Activated naive CD8-positive, alpha-beta T cell treated with anti-CD3 and anti-CD28 coated beads, Interleukin-2, amount 50 U/mL, for 24 hours (primary cell): Measurements from ENCODE around the gene RAP1GDS1.

Experiments
- ATAC-seq: fragments of 150-1000 bp; cut with Tn5 transposase; one replicate; pipeline ENCODE4 v1.10.0; 2021
- DNase-seq: peaks from one replicate; pipeline ENCODE4 v3.0.0; 2021
- H3K27ac Mint-ChIP-seq: one replicate; pipeline ENCODE4 v1.8.0; 2021; ENCODE audit warnings: mild to moderate bottlenecking, mixed read lengths
- H3K27me3 Mint-ChIP-seq: one replicate; pipeline ENCODE4 v1.8.0; 2021; ENCODE audit warnings: mixed read lengths
- H3K36me3 Mint-ChIP-seq: one replicate; pipeline ENCODE4 v1.8.0; 2021; ENCODE audit warnings: low read depth, mixed read lengths
- H3K4me1 Mint-ChIP-seq: one replicate; pipeline ENCODE4 v1.8.0; 2021; ENCODE audit warnings: mixed read lengths
- H3K4me3 Mint-ChIP-seq: one replicate; pipeline ENCODE4 v1.8.0; 2021; ENCODE audit warnings: mild to moderate bottlenecking, moderate library complexity, mixed read lengths
- H3K9me3 Mint-ChIP-seq: one replicate; pipeline ENCODE4 v1.8.0; 2021; ENCODE audit warnings: mixed read lengths

RAP1GDS1 gene

GRCh38 chr4:98260579-98261404 lies at the start of gene RAP1GDS1:
RAP1GDS1 (plus strand) TSS chr4:98261384; CDS start chr4:98261566, 182 bp downstream.
- ATAC-seq = peak; percentile 86
- no peaks in the 10 kb centered on the region for H3K27me3 Mint-ChIP-seq
- DNase-seq = peak; percentile 95
- H3K36me3 Mint-ChIP-seq = peaks cover 4% of the 10 kb centered on the region
- no peaks in the 10 kb centered on the region for H3K9me3 Mint-ChIP-seq
- H3K4me1 Mint-ChIP-seq = peaks cover 48% of the 10 kb centered on the region
- H3K4me3 Mint-ChIP-seq = peak within 1 kb of the TSS; percentile 97
- peak within 1 kb of the TSS; percentile 95 for H3K27ac Mint-ChIP-seq

GRCh38 chr4:98222306-98222705 lies 38.9 kb upstream of the RAP1GDS1 start:
- Mint-ChIP-seq H3K27ac (no peak overlapping the region), H3K27me3 (peaks cover 2% of the 10 kb centered on the region), H3K36me3 (no peaks in the 10 kb centered on the region), H3K4me1 (no peaks in the 10 kb centered on the region), H3K4me3 (no peak overlapping the region), H3K9me3 (no peaks in the 10 kb centered on the region)
- ATAC-seq (no peak), DNase-seq (no peak)

GRCh38 chr4:98226396-98226795 lies 34.8 kb upstream of the RAP1GDS1 start:
- Mint-ChIP-seq H3K27ac (no peak overlapping the region), H3K36me3 (no peaks in the 10 kb centered on the region), H3K9me3 (no peaks in the 10 kb centered on the region), H3K4me3 (no peak overlapping the region), H3K27me3 (peaks cover 2% of the 10 kb centered on the region), H3K4me1 (no peaks in the 10 kb centered on the region)
- ATAC-seq = no peak
- no peak for DNase-seq

GRCh38 chr4:98230961-98231360 lies 30.2 kb upstream of the RAP1GDS1 start:
- Mint-ChIP-seq H3K36me3 (no peaks in the 10 kb centered on the region), H3K9me3 (no peaks in the 10 kb centered on the region), H3K27ac (no peak overlapping the region), H3K4me3 (no peak overlapping the region), H3K27me3 (peaks cover 2% of the 10 kb centered on the region), H3K4me1 (no peaks in the 10 kb centered on the region)
- DNase-seq (no peak), ATAC-seq (no peak)

- H3K27ac Mint-ChIP-seq = no peak overlapping the region
- DNase-seq (no peak), ATAC-seq (no peak)
- no peaks in the 10 kb centered on the region for H3K4me1 Mint-ChIP-seq
- no peaks in the 10 kb centered on the region for H3K27me3 Mint-ChIP-seq
- H3K36me3 Mint-ChIP-seq = no peaks in the 10 kb centered on the region
- H3K9me3 Mint-ChIP-seq = no peaks in the 10 kb centered on the region
- H3K4me3 Mint-ChIP-seq = no peak overlapping the region
These were observed 29.0 kb upstream of the RAP1GDS1 start for GRCh38 chr4:98232202-98232601.

GRCh38 chr4:98237204-98237603 lies 24.0 kb upstream of the RAP1GDS1 start:
- Mint-ChIP-seq H3K27me3 (peaks cover 5% of the 10 kb centered on the region), H3K9me3 (no peaks in the 10 kb centered on the region), H3K4me1 (no peaks in the 10 kb centered on the region), H3K36me3 (no peaks in the 10 kb centered on the region), H3K4me3 (no peak overlapping the region), H3K27ac (no peak overlapping the region)
- ATAC-seq (no peak), DNase-seq (no peak)

- no peak overlapping the region for H3K4me3 Mint-ChIP-seq
- ATAC-seq = no peak
- H3K9me3 Mint-ChIP-seq = no peaks in the 10 kb centered on the region
- no peak for DNase-seq
- H3K36me3 Mint-ChIP-seq = no peaks in the 10 kb centered on the region
- H3K27me3 Mint-ChIP-seq = peaks cover 15% of the 10 kb centered on the region
- H3K27ac Mint-ChIP-seq = no peak overlapping the region
- H3K4me1 Mint-ChIP-seq = no peaks in the 10 kb centered on the region
These were observed 19.1 kb upstream of the RAP1GDS1 start for GRCh38 chr4:98242063-98242462.

- Mint-ChIP-seq H3K4me3 (no peak overlapping the region), H3K36me3 (no peaks in the 10 kb centered on the region), H3K27me3 (peaks cover 15% of the 10 kb centered on the region), H3K4me1 (no peaks in the 10 kb centered on the region), H3K27ac (no peak overlapping the region), H3K9me3 (no peaks in the 10 kb centered on the region)
- no peak for ATAC-seq
- DNase-seq = no peak
These were observed 18.6 kb upstream of the RAP1GDS1 start for GRCh38 chr4:98242538-98242937.

GRCh38 chr4:98245226-98245625 lies 16.0 kb upstream of the RAP1GDS1 start:
- Mint-ChIP-seq H3K4me3 (no peak overlapping the region), H3K27me3 (peaks cover 15% of the 10 kb centered on the region), H3K27ac (no peak overlapping the region), H3K4me1 (peaks cover 20% of the 10 kb centered on the region), H3K36me3 (peaks cover 2% of the 10 kb centered on the region), H3K9me3 (peaks cover 10% of the 10 kb centered on the region)
- no peak for ATAC-seq
- no peak for DNase-seq

- peak overlapping the region; percentile 64 for H3K27ac Mint-ChIP-seq
These were observed 12.2 kb upstream of the RAP1GDS1 start for GRCh38 chr4:98248934-98249333.

GRCh38 chr4:98249831-98250230 lies 11.4 kb upstream of the RAP1GDS1 start:
- Mint-ChIP-seq H3K4me1 (peaks cover 20% of the 10 kb centered on the region), H3K4me3 (no peak overlapping the region), H3K27me3 (peaks cover 8% of the 10 kb centered on the region), H3K27ac (peak overlapping the region; percentile 64), H3K9me3 (peaks cover 15% of the 10 kb centered on the region), H3K36me3 (peaks cover 4% of the 10 kb centered on the region)
- ATAC-seq = no peak
- DNase-seq = no peak

More at GRCh38 chr4:98248934-98249333, 12.2 kb upstream of the RAP1GDS1 start:
- Mint-ChIP-seq H3K4me1 (peaks cover 20% of the 10 kb centered on the region), H3K4me3 (no peak overlapping the region), H3K36me3 (peaks cover 4% of the 10 kb centered on the region), H3K27me3 (peaks cover 12% of the 10 kb centered on the region), H3K9me3 (peaks cover 15% of the 10 kb centered on the region)
- peak; percentile 99 for ATAC-seq
- DNase-seq = no peak

GRCh38 chr4:98253499-98253898 lies 7.7 kb upstream of the RAP1GDS1 start:
- peaks cover 18% of the 10 kb centered on the region for H3K4me1 Mint-ChIP-seq
- peaks cover 11% of the 10 kb centered on the region for H3K9me3 Mint-ChIP-seq
- H3K27ac Mint-ChIP-seq = no peak overlapping the region
- peaks cover 3% of the 10 kb centered on the region for H3K36me3 Mint-ChIP-seq
- ATAC-seq (no peak), DNase-seq (no peak)
- peaks cover 4% of the 10 kb centered on the region for H3K27me3 Mint-ChIP-seq
- H3K4me3 Mint-ChIP-seq = no peak overlapping the region

GRCh38 chr4:98260047-98260578 lies 1.1 kb upstream of the RAP1GDS1 start:
- Mint-ChIP-seq H3K36me3 (peaks cover 4% of the 10 kb centered on the region), H3K27me3 (no peaks in the 10 kb centered on the region), H3K9me3 (no peaks in the 10 kb centered on the region), H3K27ac (peak overlapping the region; percentile 89), H3K4me3 (peak overlapping the region; percentile 88), H3K4me1 (peaks cover 42% of the 10 kb centered on the region)
- ATAC-seq (peak; percentile 6), DNase-seq (peak; percentile 48)

GRCh38 chr4:98261405-98262291 lies 464 bp downstream of the RAP1GDS1 start:
- Mint-ChIP-seq H3K4me1 (peaks cover 48% of the 10 kb centered on the region), H3K9me3 (no peaks in the 10 kb centered on the region), H3K36me3 (peaks cover 4% of the 10 kb centered on the region), H3K27me3 (no peaks in the 10 kb centered on the region), H3K4me3 (peak overlapping the region; percentile 97), H3K27ac (peak overlapping the region; percentile 95)
- ATAC-seq (peak; percentile 72), DNase-seq (peak; percentile 49)
